Nucleus accumbens (tissue), 56 donors: ENCODE measurements around the gene PAPOLB.
"Not testable (repeated sequence)": the region's sequence is repeated elsewhere in the genome, so short reads cannot be mapped to it uniquely, and the experiment has no call there.

ENCODE experiments used
- DNase-seq, 56 donors: peaks; one replicate each; lab custom pipeline; 2025; lab: John Stamatoyannopoulos, UW

Gene PAPOLB

DNA sequence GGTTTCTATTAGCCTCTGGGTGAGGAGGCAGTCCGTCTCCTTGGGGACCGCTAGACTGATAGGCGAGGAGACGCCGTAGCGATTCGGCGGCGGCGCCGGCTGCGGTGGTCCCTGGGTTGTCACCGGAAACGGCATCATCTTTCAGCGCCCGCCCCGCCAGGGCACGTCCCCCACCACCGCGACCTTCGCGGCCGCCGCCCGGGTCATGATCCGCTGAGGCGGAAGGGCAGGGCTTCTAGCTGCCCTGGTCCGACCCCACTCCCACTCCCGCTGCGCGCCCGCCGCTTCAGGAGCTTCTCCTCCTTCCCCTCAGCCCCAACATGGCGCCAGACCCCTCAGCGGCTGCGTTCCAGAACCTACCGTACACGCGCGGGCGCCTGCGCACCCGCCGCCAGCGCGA lies at the start of gene PAPOLB:
TSS of gene PAPOLB (minus strand) at position 358 of the 400 bp plus-strand sequence. CDS start at position 138, 220 bp downstream.
- DNase-seq: peak in 2 of 56 donors; percentile 8 to 13

DNA sequence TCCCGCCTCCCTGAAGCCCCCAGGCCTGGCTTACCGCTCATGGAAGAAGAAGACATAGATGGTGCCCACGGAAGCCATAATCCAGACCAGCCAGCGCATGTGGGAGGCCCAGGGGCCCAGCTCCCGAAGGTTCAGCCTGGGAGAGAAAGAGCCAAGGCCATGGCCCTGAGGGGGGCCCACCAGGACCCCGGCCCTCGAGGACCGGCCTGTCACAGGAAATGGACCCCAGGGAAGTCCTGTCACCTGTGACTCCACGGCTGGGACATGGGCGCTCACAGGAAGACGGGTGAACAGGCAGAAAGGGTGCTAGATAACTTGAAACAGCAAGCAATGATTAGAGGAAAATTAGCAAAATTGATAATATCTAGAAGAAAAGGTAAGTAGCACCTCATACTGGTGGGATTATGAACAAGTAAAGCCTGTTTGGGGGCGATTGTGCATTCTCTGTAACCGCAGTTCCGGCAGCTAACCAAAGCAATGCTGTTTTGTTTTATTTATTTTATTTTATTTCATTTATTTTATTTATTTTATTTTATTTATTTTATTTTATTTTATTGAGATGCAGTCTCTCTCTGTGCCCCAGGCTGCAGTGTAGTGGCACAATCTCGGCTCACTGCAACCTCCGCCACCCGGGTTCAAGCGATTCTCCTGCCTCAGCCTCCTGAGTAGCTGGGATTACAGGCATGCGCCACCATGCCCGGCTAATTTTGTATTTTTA lies 49.4 kb upstream of the PAPOLB start:
- DNase-seq: no peak

DNA sequence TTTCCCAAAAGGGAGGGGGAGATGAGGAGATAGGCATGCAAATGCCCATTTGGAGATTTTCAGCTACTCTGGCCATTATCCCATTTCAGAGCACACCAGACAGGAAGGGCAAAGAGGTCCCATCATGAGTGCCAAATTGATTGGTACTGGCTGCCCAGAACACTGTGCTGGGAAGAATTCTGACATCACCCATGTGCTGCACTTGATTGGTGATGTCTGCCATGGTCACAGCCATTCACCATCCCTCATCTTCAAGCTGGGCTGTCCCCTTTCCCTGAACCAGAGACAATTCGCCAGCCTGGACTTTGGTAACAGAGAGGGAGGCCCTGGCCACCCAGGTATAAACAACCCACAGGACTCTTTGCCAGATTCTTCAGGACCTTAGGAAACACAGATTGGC lies 44.9 kb upstream of the PAPOLB start:
- DNase-seq: no peak

DNA sequence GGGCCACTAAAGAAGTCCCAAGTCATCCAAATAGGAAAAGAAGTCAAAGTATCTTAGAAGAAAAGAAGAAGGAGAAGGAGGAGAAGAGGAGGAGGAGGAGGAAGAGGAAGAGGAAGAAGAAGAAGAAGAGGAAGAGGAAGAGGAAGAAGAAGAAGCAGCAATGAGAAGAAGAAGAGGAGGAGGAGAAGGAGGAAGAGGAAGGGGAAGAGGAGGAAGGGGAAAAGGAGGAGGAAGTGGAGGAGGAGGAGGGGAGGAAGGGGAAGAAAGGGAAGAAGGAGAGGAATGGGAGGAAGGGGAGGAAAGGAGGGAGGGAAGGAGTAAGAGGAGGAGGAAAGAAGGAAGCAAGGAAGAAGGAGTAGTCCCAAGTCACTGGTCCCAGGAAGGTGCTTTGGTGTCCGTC lies 43.3 kb upstream of the PAPOLB start:
- no peak for DNase-seq

DNA sequence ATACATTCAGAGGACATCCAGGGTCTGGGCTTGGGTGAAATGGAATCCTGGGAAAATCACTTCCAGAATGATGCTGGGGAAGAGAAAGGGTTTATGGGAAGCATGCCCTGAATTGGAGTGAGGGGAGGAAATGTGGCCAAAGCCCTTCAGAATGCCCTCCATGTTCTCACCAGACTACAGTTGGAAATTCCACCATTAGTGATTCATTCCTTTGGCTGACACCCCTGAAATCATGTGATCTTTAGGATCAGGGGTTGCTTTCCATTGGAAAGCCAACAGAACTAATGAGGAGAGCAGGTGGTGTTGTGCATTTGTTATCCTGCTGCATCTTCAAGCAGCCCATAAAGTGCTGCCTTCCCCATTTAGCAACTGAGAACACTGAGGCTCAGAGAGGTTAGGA lies 42.5 kb upstream of the PAPOLB start:
- no peak for DNase-seq

DNA sequence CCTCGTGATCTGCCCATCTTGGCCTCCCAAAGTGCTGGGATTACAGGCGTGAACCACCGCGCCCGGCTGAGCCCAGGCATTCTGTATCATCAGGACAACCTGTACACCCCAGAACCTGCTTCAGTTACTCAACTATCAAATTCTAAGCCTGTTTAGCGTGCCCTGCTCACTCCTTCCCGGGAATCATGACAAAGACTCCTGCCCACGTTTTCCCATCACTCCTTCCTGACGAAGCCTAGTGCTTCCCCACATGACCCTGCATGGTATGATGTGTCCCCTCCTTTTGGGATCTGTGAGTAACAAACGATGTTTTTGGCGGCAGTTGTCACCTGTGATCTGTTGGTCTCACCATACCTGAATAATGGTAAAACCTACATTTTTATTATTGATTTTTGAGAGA lies 33.9 kb upstream of the PAPOLB start:
- DNase-seq: peak in 18 of 56 donors; percentile 6 to 69 (median 34)

DNA sequence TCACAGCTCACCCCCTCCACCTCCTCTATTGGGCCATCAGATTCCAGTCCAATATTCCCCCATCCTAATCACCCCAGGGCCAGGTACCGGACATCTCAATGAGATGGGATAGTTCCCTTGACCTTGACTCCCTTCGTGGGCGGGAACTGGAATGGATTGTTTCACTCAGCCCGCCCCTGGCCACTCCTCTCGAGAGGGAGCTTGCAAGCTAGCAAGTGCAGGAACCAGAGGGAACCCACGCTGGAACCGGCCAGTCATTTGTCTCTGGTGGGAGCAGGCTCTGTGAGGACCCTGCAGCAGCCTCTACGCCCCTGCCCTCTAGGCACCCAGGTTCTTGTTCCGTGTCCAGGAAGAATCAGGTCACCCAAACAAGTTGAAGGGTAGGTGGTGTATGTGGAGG lies 32.7 kb upstream of the PAPOLB start:
- no peak for DNase-seq

DNA sequence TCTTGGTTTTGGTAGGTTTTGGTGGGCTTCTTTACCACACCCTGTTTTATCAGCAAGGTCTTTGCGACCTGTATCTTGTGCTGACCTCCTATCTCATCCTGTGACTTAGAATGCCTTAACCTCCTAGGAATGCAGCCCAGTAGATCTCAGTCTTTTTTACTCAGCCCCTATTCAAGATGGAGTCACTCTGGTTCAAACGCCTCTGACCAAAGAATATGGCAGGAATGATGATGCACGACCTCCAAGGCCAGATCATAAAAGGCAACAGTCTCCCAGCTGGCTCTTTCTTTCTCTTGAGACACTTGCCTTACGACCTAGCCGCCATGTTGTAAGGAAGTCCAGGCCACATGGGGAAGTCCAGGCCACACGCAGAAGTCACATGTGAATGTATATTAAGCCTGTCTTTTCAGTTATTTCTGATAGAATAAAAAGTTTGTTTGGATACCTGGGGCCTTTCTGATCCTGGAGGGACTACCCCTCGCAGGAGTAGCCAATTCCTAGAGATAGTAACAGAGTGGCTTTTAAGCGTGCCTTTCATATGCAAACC lies 32.2 kb upstream of the PAPOLB start:
- DNase-seq: no peak

DNA sequence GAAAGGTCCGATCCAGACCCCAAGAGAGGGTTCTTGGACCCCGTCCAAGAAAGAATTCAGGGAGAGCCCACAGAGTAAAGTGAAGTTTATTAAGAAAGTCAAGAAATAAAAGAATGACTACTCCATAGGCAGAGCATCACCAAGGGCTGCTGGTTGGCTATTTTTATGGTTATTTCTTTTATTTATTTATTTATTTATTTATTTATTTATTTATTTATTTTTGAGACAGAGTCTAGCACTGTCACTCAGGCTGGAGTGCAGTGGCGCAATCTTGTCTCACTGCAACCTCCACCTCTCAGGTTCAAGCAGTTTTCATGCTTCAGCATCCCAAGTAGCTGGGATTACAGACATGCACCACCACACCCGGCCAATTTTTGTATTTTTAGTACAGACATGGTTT lies 31.4 kb upstream of the PAPOLB start:
- DNase-seq: not testable (repeated sequence)

DNA sequence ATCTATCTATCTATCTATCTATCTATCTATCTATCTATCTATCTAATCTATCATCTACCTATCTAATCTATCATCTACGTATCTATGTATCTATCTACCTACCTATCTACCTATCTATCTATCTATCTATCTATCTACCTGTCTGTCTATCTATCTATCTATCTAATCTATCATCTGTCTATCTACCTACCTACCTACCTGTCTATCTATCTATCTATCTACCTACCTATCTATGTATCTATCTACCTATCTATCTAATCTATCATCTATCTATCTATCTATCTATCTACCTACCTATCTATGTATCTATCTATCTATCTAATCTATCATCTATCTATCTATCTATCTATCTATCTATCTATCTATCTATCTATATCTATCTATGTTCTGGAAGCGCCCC lies 29.7 kb upstream of the PAPOLB start:
- not testable (repeated sequence) for DNase-seq

DNA sequence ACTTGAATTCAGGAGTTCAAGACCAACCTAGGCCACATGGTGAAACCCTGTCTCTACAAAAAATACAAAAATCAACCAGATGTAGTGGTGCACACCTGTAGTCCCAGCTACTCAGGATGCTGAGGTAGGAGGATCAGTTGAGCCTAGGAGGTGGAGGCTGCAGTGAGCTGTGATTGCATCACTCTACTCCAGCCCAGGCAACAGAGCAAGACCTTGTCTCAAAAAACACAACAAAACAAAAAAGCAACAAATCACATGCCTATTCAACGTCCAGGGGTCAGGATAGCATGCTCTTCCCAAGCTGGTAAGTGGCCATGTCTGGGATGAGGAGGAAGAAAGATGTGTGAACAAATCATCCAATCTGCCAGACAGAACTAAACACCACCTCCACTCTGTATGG lies 27.9 kb upstream of the PAPOLB start:
- no peak for DNase-seq

DNA sequence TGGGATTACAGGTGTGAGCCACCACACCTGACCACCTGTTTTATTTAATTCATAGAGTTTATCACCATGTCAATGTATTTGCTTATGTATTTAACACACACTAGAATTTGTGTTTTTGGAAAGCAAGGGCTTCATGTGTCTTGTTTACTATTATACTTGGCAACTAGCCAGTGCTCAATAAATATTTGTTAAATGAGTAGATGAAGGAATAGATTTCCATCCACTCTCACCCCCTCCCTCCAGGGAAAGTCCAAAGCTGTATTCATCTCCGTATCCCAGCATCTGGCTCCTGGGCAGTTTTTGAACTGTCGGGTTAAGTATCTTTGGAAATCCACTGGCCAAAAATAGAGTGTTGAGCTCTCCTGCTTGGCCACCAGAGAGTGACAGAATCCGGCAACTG lies 26.3 kb upstream of the PAPOLB start:
- DNase-seq: no peak

DNA sequence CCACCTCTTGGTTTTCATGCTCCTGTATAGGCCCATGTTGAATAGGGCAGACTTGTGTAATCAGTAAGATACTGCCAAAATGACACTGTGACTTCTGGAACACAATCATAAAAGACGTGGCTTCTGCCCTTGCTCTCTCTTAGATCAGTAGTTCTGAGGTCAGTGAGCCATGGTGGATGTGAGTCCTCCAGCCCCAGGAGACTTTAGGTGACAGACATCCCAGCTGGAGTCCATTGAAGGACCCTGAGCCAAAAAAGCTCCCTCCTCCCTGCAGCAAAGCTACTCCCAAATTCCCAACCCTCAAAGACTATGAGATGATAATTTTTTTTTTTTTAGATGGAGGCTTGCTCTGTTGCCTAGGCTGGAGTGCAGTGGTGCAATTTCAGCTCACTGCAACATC lies 24.8 kb upstream of the PAPOLB start:
- DNase-seq: no peak

DNA sequence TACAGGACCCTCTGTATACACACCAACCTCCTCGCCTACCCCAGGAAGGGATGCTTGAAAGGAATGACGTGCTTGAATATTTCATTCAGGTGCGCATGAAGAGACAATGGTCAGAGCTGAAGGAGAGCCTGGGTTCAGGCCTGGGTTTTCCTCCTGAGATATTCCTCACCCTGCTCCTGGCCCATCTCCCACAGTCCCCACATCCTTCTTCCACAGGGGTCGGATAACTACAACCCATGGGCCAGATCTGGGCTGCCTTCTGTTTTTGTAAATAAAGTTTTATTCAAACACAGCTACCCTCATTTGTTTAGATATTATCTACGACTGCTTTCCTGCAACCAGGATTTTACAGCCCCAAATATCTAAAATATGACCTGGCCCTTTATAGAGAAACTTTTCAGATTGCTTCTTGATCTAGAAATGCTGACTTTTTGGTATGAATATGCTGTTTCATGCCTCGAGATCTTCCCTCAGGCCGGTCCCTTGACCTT lies 23.5 kb upstream of the PAPOLB start:
- no peak for DNase-seq

DNA sequence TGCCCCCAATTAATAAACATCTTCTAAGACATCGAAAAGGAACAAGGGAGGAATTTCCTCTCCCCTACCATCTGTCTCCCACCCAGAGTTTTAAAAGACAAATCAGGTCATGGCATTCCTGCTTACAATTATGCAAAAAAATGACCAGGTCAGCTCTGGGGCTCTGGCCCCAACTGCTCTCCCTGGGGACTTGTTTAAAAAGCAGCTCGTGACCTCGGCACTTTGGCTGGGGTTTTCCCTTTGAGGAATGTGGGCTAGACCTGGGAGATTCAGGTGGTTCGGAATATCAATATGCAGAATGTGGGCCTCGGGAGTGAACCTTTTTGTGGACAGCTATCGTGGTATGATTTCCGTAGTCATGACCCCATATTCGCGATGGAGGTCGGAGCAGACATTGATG lies 22.3 kb upstream of the PAPOLB start:
- no peak for DNase-seq

DNA sequence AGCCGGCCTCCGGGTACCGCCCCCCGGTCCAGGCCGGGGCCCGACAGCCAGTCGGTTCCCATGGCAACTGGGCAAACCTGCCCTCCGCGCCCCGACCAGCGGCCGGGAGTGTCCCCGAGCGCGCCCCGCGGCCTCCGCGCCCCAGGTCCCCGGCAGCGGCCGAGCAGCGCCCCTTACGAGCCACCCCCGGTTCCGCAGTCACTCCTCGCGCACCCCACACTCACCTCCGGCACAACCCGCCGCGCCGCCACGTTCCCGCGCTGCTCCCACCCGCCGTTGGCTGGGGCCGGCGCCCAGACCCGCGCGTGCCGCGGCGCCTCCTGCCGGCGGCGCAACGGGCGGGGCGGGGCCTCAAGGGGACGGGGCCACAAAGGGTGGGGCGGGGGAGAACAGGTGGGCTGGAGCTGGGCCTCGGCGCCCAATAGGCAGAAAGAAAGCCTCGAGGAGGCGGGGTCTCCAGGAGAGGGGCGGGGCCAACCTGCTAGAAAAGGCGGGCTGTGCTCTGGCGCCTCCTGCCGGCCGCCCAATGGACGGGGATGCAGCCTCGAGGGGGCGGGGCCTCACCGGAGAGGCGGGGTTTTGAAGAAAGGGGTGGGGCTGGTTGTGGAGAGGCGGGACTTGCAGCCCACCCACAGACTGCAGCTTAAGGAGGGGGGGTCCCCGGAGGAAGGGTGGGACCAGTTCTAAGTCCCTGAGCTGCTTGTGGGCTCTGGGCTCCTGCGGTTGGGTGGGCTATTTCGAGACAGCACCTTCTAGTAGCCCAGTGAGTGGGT lies 21.7 kb upstream of the PAPOLB start, which contains the start of gene RADIL:
TSS of gene RADIL (minus strand) at position 345 of the 773 bp plus-strand sequence. CDS start 5,577 bp downstream, outside the sequence.
- peak; percentile 28 to 97 (median 87) for DNase-seq

DNA sequence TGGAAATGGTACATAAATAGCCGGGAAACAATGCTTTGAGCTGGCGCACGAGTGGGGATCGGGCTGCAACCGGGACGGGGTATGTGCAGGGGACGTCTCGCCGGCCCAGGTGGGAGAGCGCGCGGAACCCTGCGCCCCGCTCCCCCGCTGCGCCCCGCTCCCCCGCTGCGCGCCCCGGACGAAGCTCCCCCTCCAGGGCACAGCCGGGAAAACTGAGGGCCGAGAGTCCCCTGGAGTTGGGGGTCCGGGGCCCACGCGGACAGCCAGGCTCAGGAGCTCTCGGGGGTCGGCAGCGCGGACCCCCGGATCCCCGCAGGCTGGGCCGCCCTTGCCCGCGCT lies 21.2 kb upstream of the PAPOLB start:
- DNase-seq: no peak

DNA sequence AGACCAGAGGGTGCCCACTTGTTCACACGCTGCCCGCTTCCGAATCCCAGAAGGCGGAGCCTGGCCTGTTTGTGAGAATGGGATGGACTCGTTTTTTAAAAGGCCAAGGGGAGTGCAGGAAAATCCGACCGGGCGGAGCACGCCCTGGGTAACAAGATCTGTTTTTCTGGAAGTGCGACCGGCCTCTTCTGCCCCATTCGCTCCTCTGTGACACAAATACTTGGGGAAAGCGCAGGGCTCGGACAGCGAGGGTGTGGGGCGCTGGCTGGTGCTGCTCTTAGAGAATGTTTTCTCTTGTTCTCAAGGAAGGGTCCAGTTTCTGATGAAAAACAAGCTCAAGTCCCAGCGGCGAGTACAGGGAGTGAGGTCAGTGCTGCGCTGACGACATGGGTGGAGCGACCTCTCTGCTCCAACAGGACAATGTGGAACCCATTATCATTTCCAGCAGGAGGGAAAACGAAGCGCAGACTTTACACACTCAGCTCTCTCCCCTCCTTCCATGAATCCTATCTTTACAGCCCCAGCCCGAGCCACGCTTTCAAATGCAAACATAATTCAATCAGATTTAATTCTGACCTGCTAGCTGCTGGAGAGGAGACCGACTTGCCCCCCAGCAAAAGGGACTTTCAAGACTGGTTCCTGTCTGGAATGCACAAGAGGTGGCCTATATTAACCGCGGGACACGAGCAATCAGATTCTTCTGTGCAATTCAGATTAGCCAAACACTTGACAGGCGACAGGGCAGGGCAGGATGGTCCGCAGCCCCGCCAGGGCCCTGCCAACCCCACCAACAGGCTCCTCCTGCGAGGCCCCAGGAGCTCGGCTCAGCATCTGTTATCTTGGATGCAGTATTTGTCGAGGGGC lies 20.6 kb upstream of the PAPOLB start:
- DNase-seq: peak in 23 of 56 donors; percentile 4 to 62 (median 26)

DNA sequence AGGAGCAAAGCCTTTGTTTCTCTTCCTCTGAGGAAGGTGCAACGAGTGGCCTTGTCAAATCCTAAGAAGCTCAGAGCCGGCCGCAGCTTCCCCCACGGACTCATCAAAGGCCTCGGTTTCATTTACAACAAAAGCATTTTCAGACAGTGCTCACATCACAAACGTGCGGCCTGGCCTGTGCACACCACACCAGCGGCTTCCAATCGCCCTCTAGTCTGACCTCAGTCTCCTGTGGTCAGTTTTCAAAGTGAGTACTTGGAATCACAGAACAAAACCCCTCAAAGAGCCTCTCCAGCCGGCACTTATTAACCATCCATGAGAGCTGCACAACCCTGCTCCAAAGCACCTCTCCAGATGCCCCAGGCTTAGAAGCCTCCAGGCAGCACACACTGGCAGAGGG lies 18.4 kb upstream of the PAPOLB start:
- no peak for DNase-seq

DNA sequence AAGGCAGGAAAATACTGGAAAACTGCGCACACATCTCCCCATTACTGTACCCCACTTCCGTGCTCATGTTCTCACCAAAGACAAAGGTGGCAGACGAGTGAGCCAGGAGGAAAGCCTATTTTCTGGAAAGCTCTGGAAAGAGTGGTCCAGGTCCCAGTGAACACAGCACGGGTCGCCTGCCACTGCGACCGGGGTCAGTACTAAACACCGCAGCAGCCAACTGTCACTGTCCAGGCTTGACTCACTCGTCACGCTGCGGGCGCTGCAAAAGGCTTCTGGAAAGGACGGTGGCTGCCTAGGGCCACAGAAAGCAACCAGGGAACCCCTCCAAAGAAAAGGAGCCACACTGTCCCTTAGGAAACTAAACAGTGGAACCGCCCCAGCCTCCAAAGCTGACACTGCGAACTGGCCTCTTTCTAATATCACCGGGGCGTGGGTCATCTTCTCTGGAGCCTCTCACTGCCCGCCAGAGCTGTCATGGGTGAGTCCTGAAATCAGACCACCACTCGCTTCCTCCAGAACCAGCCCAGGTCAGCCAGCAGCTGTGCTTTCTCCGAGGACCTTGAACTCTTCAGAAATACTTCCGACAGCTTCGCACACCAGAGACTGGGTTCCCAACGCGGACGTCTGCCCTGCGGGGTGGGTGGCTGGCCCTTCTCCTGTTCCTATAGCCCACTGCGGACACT lies 17.7 kb upstream of the PAPOLB start:
- DNase-seq: peak in 1 of 56 donors; percentile 21
